NT2/D1 (cell line): Measurements from ENCODE around the gene IMMP2L.

Experiments
- DNase-seq: peaks from one replicate; pipeline ENCODE4 v3.0.0-alpha.2; 2011; ENCODE audit warnings: low read depth, low spot score
- H3K27me3 ChIP-seq: 2 replicates; pipeline ENCODE4 v1.6.0; 2011; ENCODE audit warnings: mild to moderate bottlenecking; ENCODE audit not compliant: insufficient read length, insufficient read depth
- H3K36me3 ChIP-seq: 2 replicates; pipeline ENCODE4 v1.6.1; 2011; ENCODE audit warnings: mild to moderate bottlenecking, low read length, mixed read lengths; ENCODE audit not compliant: insufficient read depth, insufficient read length
- H3K4me1 ChIP-seq: 2 replicates; pipeline ENCODE4 v1.5.1; 2011; ENCODE audit not compliant: insufficient read depth, insufficient read length
- H3K4me3 ChIP-seq: 2 replicates; pipeline ENCODE4 v1.5.1; 2011; ENCODE audit warnings: low read depth; ENCODE audit not compliant: insufficient read length
- H3K9ac ChIP-seq: 2 replicates; pipeline ENCODE4 v1.6.0; 2011; ENCODE audit warnings: low read depth; ENCODE audit not compliant: insufficient read length
- H3K9me3 ChIP-seq: 2 replicates; pipeline ENCODE4 v1.5.1; 2011; ENCODE audit warnings: mild to moderate bottlenecking, low read length; ENCODE audit not compliant: insufficient read depth
- SUZ12 ChIP-seq: IDR thresholded peaks from 2 replicates; pipeline ENCODE4 v1.6.1; 2011; ENCODE audit not compliant: insufficient read length, insufficient read depth; ENCODE audit errors: extremely low read depth
- YY1 ChIP-seq: IDR thresholded peaks from 2 replicates; pipeline ENCODE4 v1.6.1; 2011; ENCODE audit not compliant: insufficient read length, insufficient read depth
- ZNF274 ChIP-seq: IDR thresholded peaks from 2 replicates; pipeline ENCODE4 v1.6.1; 2011; ENCODE audit warnings: mild to moderate bottlenecking, low read depth, low read length

Gene IMMP2L

DNA sequence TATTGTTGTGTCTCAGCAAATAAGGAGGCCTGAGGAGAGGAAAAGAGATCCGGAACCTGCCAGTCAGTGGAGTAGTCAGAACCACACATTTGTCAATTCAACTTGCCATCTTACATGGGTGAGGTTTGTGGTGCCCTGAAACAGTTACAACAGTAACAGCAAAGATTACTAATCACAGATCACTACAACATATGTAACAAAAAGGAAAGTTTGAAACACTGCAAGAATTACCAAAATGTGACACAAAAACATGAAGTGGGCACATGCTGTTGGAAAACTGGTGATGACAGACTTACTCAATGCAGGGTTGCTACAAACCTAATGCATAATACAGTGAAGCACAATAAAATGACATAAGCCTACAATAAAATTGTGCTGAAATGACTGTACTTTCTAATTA is 382.0 kb downstream of the IMMP2L start:
- no peaks in the 10 kb centered on the region for H3K4me1 ChIP-seq

DNA sequence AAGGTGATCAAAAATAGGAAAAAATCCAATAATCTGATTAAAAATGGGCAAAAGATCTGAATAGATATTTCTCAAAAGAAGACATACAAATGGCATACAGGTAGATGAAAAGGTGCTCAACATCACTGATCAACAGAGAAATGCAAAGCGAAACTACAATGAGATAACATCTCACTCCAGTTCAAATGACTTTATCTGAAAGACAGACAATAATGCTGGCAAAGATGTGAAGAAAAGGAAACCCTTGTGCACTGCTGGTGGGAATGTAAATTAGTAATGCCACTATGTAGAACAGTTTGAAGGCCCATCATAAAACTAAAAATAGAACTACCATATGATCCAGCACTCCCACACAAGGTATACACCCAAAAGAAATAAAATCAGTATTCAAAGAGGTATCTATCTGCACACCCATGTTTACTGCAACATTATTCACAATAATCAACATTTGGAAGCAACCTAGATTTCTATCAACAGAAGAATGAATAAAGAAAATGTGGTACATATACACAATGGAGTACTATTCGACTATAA is 386.3 kb downstream of the IMMP2L start:
- TF ChIP-seq SUZ12 (no peak), ZNF274 (no peak), YY1 (no peak)
- Histone ChIP-seq H3K36me3 (no peaks in the 10 kb centered on the region), H3K9me3 (no peaks in the 10 kb centered on the region), H3K4me1 (no peaks in the 10 kb centered on the region), H3K27me3 (no peaks in the 10 kb centered on the region), H3K4me3 (no peak overlapping the region), H3K9ac (no peak overlapping the region)
- no peak for DNase-seq

More for the DNA sequence above, 382.0 kb downstream of the IMMP2L start:
- no peak for DNase-seq
- no peaks in the 10 kb centered on the region for H3K27me3 ChIP-seq
- H3K4me3 ChIP-seq = no peak overlapping the region
- H3K9ac ChIP-seq = no peak overlapping the region
- no peaks in the 10 kb centered on the region for H3K36me3 ChIP-seq
- TF ChIP-seq YY1 = no peak
- TF ChIP-seq ZNF274 = no peak
- TF ChIP-seq SUZ12 = no peak
- no peaks in the 10 kb centered on the region for H3K9me3 ChIP-seq

DNA sequence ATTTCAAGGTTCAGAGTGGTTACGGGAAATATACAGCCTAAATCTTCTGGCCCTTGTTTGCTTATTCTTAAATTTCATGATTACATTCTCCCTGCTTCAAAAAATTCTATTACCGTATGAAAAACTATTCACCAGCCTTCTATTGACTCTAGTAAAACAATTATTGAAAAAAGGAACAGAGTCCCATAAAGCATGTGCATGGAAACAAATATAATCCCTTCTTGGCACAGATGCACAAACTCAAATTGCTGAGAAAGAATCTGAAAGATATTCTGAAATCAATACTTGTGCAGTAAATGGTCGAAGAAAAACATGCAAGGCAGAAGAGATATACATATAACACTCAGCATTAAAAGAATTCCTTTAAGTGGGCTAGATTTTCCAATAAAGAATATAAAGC is 387.8 kb downstream of the IMMP2L start:
- no peaks in the 10 kb centered on the region for H3K9me3 ChIP-seq
- H3K9ac ChIP-seq = no peak overlapping the region
- no peak overlapping the region for H3K4me3 ChIP-seq
- DNase-seq = no peak
- H3K4me1 ChIP-seq = no peaks in the 10 kb centered on the region
- H3K27me3 ChIP-seq = no peaks in the 10 kb centered on the region
- TF ChIP-seq ZNF274 = no peak
- no peak for TF ChIP-seq YY1
- no peaks in the 10 kb centered on the region for H3K36me3 ChIP-seq

DNA sequence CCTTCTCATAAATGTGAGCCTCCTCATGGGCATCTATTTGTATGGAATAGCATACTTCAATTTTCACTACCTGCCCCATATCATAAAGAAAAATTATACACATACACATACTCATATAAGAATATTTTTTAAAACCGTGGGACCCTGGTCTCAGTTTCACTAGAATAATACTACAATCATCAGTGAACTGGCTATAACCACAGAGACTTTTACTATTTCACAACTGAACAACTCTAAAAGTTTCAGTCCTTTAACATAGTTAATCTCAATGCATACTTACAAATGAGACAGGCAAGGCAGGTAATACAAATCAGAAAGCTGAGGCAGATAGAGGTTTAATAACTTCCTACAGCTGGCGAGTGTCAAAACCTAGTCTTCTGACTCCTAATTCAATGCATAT is 388.3 kb downstream of the IMMP2L start:
- DNase-seq = no peak
- Histone ChIP-seq H3K4me1 (no peaks in the 10 kb centered on the region), H3K9me3 (no peaks in the 10 kb centered on the region), H3K4me3 (no peak overlapping the region), H3K9ac (no peak overlapping the region), H3K27me3 (no peaks in the 10 kb centered on the region), H3K36me3 (no peaks in the 10 kb centered on the region)
- TF ChIP-seq ZNF274 (no peak), YY1 (no peak), SUZ12 (no peak)

DNA sequence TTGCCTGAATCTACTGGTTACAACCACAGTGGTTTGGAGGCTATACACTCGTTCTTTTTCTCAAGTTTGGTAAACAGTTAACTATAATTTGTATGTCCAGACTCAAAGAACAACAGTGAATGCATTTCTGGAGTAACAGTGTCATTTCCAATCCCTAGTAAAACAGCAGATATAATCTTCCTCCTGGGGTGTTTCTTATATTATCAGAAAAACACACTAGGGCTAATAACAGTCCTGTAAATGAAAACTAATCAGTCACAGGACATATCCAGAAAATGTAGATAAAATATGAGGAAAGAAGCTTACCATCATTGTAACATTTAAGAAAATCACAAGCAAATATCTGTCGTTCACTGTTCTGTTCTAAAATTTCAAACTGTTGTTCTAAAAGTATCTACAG is 388.8 kb downstream of the IMMP2L start:
- Histone ChIP-seq H3K4me1 (no peaks in the 10 kb centered on the region), H3K9ac (no peak overlapping the region), H3K27me3 (no peaks in the 10 kb centered on the region), H3K4me3 (no peak overlapping the region), H3K9me3 (no peaks in the 10 kb centered on the region), H3K36me3 (no peaks in the 10 kb centered on the region)
- TF ChIP-seq YY1 (no peak), SUZ12 (no peak), ZNF274 (no peak)
- no peak for DNase-seq

DNA sequence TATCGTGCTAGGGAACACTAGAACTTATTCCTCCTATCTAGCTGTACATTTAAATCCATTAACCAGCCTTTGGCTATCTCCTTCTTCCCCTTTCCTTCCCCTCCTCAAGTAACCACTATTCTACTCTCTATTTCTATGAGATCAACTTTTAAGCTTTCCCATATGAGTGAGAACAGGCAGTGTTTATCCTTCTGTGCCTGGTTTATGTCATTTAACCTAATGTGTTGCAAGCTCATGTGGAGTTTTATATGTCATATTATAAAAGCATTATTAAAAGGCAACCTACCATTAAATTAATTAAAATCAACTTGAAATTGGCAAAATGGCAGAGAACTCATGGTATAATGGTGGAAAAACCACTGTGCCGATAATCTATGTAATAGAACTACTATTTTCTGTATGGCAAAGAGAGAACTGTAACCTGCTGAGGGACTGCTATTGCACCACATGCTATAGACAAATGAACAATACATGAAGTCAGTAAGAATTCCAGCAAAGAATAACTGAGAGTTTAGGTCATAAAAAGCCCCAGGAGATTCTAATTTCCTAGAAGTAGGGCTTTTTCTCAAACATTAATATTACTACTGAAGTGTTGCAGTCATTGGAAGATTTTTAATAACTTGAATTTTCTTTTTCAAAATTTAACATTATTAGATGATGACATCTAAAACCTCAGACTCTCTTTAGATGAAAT is 389.6 kb downstream of the IMMP2L start:
- Histone ChIP-seq H3K9ac (no peak overlapping the region), H3K36me3 (no peaks in the 10 kb centered on the region)
- TF ChIP-seq SUZ12 (no peak), ZNF274 (no peak)

DNA sequence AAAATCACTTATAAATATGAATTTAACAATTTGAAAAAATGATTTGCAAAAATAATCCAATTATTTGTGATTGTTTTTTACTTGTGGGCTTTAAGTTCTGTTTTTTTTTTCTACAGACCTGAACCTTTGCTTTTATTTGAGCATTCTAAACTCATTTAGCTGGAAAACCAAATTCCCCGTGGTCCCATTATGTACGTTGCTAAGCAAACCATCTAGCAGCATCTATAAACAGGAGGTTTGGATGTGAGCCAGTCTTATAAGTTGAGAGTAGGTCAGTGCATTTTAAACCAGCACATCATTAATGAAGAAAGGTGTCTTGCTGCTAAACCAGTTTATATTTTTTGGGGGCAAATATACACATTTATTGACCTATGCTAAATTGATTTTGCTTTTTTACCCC is 394.1 kb downstream of the IMMP2L start:
- TF ChIP-seq YY1 (no peak), SUZ12 (no peak), ZNF274 (no peak)
- Histone ChIP-seq H3K27me3 (no peaks in the 10 kb centered on the region), H3K9ac (no peak overlapping the region), H3K9me3 (no peaks in the 10 kb centered on the region), H3K4me1 (no peaks in the 10 kb centered on the region), H3K4me3 (no peak overlapping the region), H3K36me3 (no peaks in the 10 kb centered on the region)
- DNase-seq = no peak

More for the DNA sequence above, 389.6 kb downstream of the IMMP2L start:
- H3K4me3 ChIP-seq = no peak overlapping the region
- no peak for DNase-seq
- no peaks in the 10 kb centered on the region for H3K27me3 ChIP-seq
- no peaks in the 10 kb centered on the region for H3K9me3 ChIP-seq
- no peaks in the 10 kb centered on the region for H3K4me1 ChIP-seq
